H9 (cell line): Measurements from ENCODE around the gene TBC1D22A. TPM values are rescaled to one million over a fixed set of nuclear protein-coding genes. Genes with fewer than 3 reads are reported as not detected.
A peak's percentile ranks its signal among the peaks of the same experiment; 100 is the strongest.

Experiments used
- DNase-seq: peaks from one replicate; pipeline ENCODE4 v3.0.0-alpha.2; 2017
- H2AFZ ChIP-seq: one replicate; pipeline ENCODE4 v1.6.1; 2013; ENCODE audit warnings: mild to moderate bottlenecking, low read length, control low read depth, moderate library complexity
- H2AK5ac ChIP-seq: 2 replicates; pipeline ENCODE4 v1.6.1; 2013; ENCODE audit warnings: low read length, control low read depth, mixed read lengths; ENCODE audit not compliant: insufficient read length
- H2BK120ac ChIP-seq: one replicate; pipeline ENCODE4 v1.6.1; 2013; ENCODE audit warnings: low read depth, mild to moderate bottlenecking, low read length, control low read depth, inconsistent platforms; ENCODE audit not compliant: poor library complexity, severe bottlenecking
- H2BK12ac ChIP-seq: 2 replicates; pipeline ENCODE4 v1.6.1; 2013; ENCODE audit warnings: low read length, control low read depth, mixed read lengths, low read depth; ENCODE audit not compliant: insufficient read length
- H2BK15ac ChIP-seq: 2 replicates; pipeline ENCODE4 v1.6.1; 2013; ENCODE audit warnings: low read depth, low read length, control low read depth
- H2BK20ac ChIP-seq: one replicate; pipeline ENCODE4 v1.6.1; 2013; ENCODE audit warnings: low read depth, mild to moderate bottlenecking, low read length, control low read depth, inconsistent platforms; ENCODE audit not compliant: poor library complexity, severe bottlenecking
- H2BK5ac ChIP-seq: 2 replicates; pipeline ENCODE4 v1.6.1; 2013; ENCODE audit warnings: low read length, control low read depth, mixed read lengths; ENCODE audit not compliant: insufficient read length
- H3K14ac ChIP-seq: 2 replicates; pipeline ENCODE4 v1.6.1; 2013; ENCODE audit warnings: low read length, control low read depth; ENCODE audit not compliant: insufficient read depth
- H3K18ac ChIP-seq: 2 replicates; pipeline ENCODE4 v1.6.1; 2013; ENCODE audit warnings: low read depth, mild to moderate bottlenecking, mixed read lengths, low read length, control low read depth; ENCODE audit not compliant: insufficient read length
- H3K23ac ChIP-seq: 2 replicates; pipeline ENCODE4 v1.6.1; 2013; ENCODE audit warnings: low read length, control low read depth, mixed read lengths, low read depth; ENCODE audit not compliant: insufficient read length
- H3K23me2 ChIP-seq: 2 replicates; pipeline ENCODE4 v1.6.1; 2013; ENCODE audit warnings: low read depth, mild to moderate bottlenecking, mixed read lengths, low read length, control low read depth; ENCODE audit not compliant: insufficient read length, poor library complexity, severe bottlenecking
- H3K27ac ChIP-seq: 2 replicates; pipeline ENCODE4 v1.5.1; 2013; ENCODE audit warnings: low read length, control low read depth, mixed read lengths, low read depth; ENCODE audit not compliant: insufficient read length
- H3K27me3 ChIP-seq: 2 replicates; pipeline ENCODE4 v1.6.1; 2013; ENCODE audit warnings: low read length, control low read depth, inconsistent platforms; ENCODE audit not compliant: insufficient read depth
- H3K4ac ChIP-seq: 2 replicates; pipeline ENCODE4 v1.6.1; 2013; ENCODE audit warnings: low read depth, mild to moderate bottlenecking, control low read depth, inconsistent platforms, low read length, moderate library complexity
- H3K4me1 ChIP-seq: 2 replicates; pipeline ENCODE4 v1.6.1; 2013; ENCODE audit warnings: low read length, control low read depth, inconsistent platforms; ENCODE audit not compliant: insufficient read depth
- H3K4me2 ChIP-seq: 2 replicates; pipeline ENCODE4 v1.6.1; 2013; ENCODE audit warnings: low read length, control low read depth, mixed read lengths; ENCODE audit not compliant: insufficient read length, insufficient read depth
- H3K56ac ChIP-seq: 2 replicates; pipeline ENCODE4 v1.6.1; 2013; ENCODE audit warnings: low read depth, mild to moderate bottlenecking, mixed read lengths, low read length, control low read depth; ENCODE audit not compliant: insufficient read length
- H3K79me1 ChIP-seq: 2 replicates; pipeline ENCODE4 v1.6.1; 2013; ENCODE audit warnings: low read depth, mild to moderate bottlenecking, moderate library complexity, low read length, control low read depth, inconsistent platforms; ENCODE audit not compliant: insufficient read depth, poor library complexity, severe bottlenecking
- H3K79me2 ChIP-seq: 2 replicates; pipeline ENCODE4 v1.6.1; 2013; ENCODE audit warnings: low read length, control low read depth, inconsistent platforms; ENCODE audit not compliant: insufficient read depth
- H3K9ac ChIP-seq: 2 replicates; pipeline ENCODE4 v1.6.1; 2013; ENCODE audit warnings: low read length, control low read depth, mixed read lengths; ENCODE audit not compliant: insufficient read length; ENCODE audit errors: extremely low read depth
- H3K9me3 ChIP-seq: one replicate; pipeline ENCODE4 v1.6.1; 2013; ENCODE audit warnings: low read depth, low read length, inconsistent platforms; ENCODE audit not compliant: control insufficient read depth
- H3T11ph ChIP-seq: one replicate; pipeline ENCODE4 v1.6.1; 2013; ENCODE audit warnings: mild to moderate bottlenecking, low read length, control low read depth, inconsistent platforms
- H4K20me1 ChIP-seq: one replicate; pipeline ENCODE4 v1.6.1; 2013; ENCODE audit not compliant: control insufficient read depth, insufficient read length, insufficient read depth
- H4K5ac ChIP-seq: 2 replicates; pipeline ENCODE4 v1.6.1; 2013; ENCODE audit warnings: low read depth, mild to moderate bottlenecking, mixed read lengths, low read length, control low read depth; ENCODE audit not compliant: insufficient read length
- H4K8ac ChIP-seq: replicated peaks from 2 replicates; pipeline ENCODE4 v1.6.1; 2013; ENCODE audit warnings: low read length, control low read depth, mixed read lengths, low read depth; ENCODE audit not compliant: insufficient read length
- H4K91ac ChIP-seq: 2 replicates; pipeline ENCODE4 v1.6.1; 2013; ENCODE audit warnings: low read depth, mild to moderate bottlenecking, moderate library complexity, mixed read lengths, low read length, control low read depth; ENCODE audit not compliant: insufficient read length
- H3K27ac Mint-ChIP-seq, 3 experiments: 2 replicates in 2 of 3; 3 replicates in 1 of 3; pipeline ENCODE4 v1.8.0; 2020 to 2021; ENCODE audit warnings: mixed read lengths in 3 of 3, mild to moderate bottlenecking in 1 of 3, moderate library complexity in 1 of 3
- H3K27me3 Mint-ChIP-seq: 2 replicates; pipeline ENCODE4 v1.8.0; 2021; ENCODE audit warnings: low read depth, mild to moderate bottlenecking, moderate library complexity, mixed read lengths
- H3K36me3 Mint-ChIP-seq, 3 experiments: 2 replicates in 2 of 3; 3 replicates in 1 of 3; pipeline ENCODE4 v1.8.0; 2020 to 2021; ENCODE audit warnings: low read depth in 3 of 3, mixed read lengths in 3 of 3; ENCODE audit not compliant: insufficient read depth in 1 of 3
- H3K4me1 Mint-ChIP-seq, 2 experiments: 2 replicates each; pipeline ENCODE4 v1.8.0; 2020; ENCODE audit warnings: mixed read lengths in 2 of 2
- H3K4me3 Mint-ChIP-seq, 2 experiments: 2 replicates in 1 of 2; 3 replicates in 1 of 2; pipeline ENCODE4 v1.8.0; 2020 to 2021; ENCODE audit warnings: mild to moderate bottlenecking in 2 of 2, mixed read lengths in 2 of 2, moderate library complexity in 1 of 2
- H3K9me3 Mint-ChIP-seq, 2 experiments: 2 replicates in 1 of 2; 3 replicates in 1 of 2; pipeline ENCODE4 v1.8.0; 2020; ENCODE audit warnings: mild to moderate bottlenecking in 2 of 2, mixed read lengths in 2 of 2, moderate library complexity in 1 of 2
- WGBS: extraction: QIAGEN DNeasy Blood & Tissue Kit; methylation state at CpG from one replicate; pipeline ENCODE4 v1.1.7; 2013; ENCODE audit warnings: missing lambda C conversion rate, low lambda C conversion rate, mixed read lengths; ENCODE audit not compliant: insufficient read length; ENCODE audit errors: extremely low coverage; 5-methylcytosine and 5-hydroxymethylcytosine counted together
- total RNA-seq: library from RNA; stranded (reverse); gene quantifications from 2 replicates; pipeline ENCODE4 v1.2.1, GENCODE V29; 2021
- TF ChIP-seq, protein P1 (sequence below): fragments of 200-600 bp; sonication (generic); conservative IDR thresholded peaks from 3 replicates; pipeline ENCODE4 v1.8.0; 2021; ENCODE audit warnings: antibody characterized with exemption, mild to moderate bottlenecking

The TBC1D22A gene
- total RNA-seq, 1 experiment from 2014 or later, result 20.8 TPM

DNA sequence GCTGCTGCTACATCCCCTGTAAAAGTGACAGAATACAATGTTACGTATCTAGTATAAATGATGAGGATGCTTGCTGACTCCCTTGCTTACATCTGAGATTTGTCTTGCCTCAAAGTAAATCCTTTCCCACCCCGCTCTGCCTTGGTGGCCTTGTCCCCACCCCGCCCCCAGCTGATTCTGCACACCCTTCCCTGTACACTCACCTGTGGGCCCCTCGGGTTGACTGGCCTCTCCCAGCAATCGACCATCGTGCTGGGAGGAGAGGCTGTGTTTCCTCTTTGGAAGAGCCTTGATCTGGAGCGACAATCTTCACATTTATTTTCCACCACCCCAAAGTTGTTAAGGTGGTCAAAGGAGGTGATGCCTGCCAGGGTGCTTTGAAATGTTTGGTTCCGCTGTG is 249.4 kb downstream of the TBC1D22A start:
- no peaks in the 10 kb centered on the region for H3K9me3 ChIP-seq
- H2AFZ ChIP-seq, result no peak overlapping the region
- Mint-ChIP-seq H3K4me1 (peaks cover 15 to 21% of the 10 kb centered on the region in 2 experiments), H3K27me3 (no peaks in the 10 kb centered on the region; the same call in 1 of the 2 replicates), H3K4me3 (no peak overlapping the region), H3K9me3 (no peaks in the 10 kb centered on the region), H3K36me3 (no peaks in the 10 kb centered on the region), H3K27ac (peak overlapping the region in 1 of 3 experiments; percentile 93; a peak in 2 of 7 replicates)
- H3K18ac ChIP-seq, result no peak overlapping the region
- H4K91ac ChIP-seq, result no peak overlapping the region
- H4K8ac ChIP-seq, result no peak overlapping the region
- no CpG with 5 or more reads among the region's 8 CpGs for WGBS
- H3K23ac ChIP-seq, result no peak overlapping the region
- no peaks in the 10 kb centered on the region for H3K79me2 ChIP-seq
- H2AK5ac ChIP-seq, result no peak overlapping the region
- no peak overlapping the region for H3T11ph ChIP-seq
- no peak for DNase-seq
- no peak overlapping the region for H4K5ac ChIP-seq
- no peak overlapping the region for H3K9ac ChIP-seq
- no peak overlapping the region for H3K4me2 ChIP-seq
- H3K14ac ChIP-seq, result no peak overlapping the region
- TF ChIP-seq, protein P1, sequence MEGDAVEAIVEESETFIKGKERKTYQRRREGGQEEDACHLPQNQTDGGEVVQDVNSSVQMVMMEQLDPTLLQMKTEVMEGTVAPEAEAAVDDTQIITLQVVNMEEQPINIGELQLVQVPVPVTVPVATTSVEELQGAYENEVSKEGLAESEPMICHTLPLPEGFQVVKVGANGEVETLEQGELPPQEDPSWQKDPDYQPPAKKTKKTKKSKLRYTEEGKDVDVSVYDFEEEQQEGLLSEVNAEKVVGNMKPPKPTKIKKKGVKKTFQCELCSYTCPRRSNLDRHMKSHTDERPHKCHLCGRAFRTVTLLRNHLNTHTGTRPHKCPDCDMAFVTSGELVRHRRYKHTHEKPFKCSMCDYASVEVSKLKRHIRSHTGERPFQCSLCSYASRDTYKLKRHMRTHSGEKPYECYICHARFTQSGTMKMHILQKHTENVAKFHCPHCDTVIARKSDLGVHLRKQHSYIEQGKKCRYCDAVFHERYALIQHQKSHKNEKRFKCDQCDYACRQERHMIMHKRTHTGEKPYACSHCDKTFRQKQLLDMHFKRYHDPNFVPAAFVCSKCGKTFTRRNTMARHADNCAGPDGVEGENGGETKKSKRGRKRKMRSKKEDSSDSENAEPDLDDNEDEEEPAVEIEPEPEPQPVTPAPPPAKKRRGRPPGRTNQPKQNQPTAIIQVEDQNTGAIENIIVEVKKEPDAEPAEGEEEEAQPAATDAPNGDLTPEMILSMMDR, result no peak
- H2BK20ac ChIP-seq, result no peak overlapping the region
- no peaks in the 10 kb centered on the region for H3K23me2 ChIP-seq
- no peaks in the 10 kb centered on the region for H3K4me1 ChIP-seq
- no peaks in the 10 kb centered on the region for H4K20me1 ChIP-seq
- H2BK15ac ChIP-seq, result no peak overlapping the region
- H2BK5ac ChIP-seq, result no peak overlapping the region
- H3K4ac ChIP-seq, result no peak overlapping the region
- no peaks in the 10 kb centered on the region for H3K27me3 ChIP-seq
- H2BK12ac ChIP-seq, result no peak overlapping the region
- no peak overlapping the region for H2BK120ac ChIP-seq
- no peaks in the 10 kb centered on the region for H3K79me1 ChIP-seq
- no peak overlapping the region for H3K56ac ChIP-seq
- no peak overlapping the region for H3K27ac ChIP-seq
